Activated T-cell treated with anti-CD3 and anti-CD28 coated beads, Interleukin-2, amount 50 U/mL, for 72 hours (primary cell): Measurements from ENCODE around the gene BRCC3. TPM values are rescaled to one million over a fixed set of nuclear protein-coding genes. Genes with fewer than 3 reads are reported as not detected.
A peak's percentile ranks its signal among the peaks of the same experiment; 100 is the strongest.
"Not testable (repeated sequence)": the region's sequence is repeated elsewhere in the genome, so short reads cannot be mapped to it uniquely, and the experiment has no call there.

Experiments used
- ATAC-seq, 2 donors: fragments of 150-1000 bp; cut with Tn5 transposase; replicated peaks in 1 of 2; 2 replicates each; pipeline ENCODE4 v1.10.0; 2021; ENCODE audit warnings: moderate library complexity in 2 of 2, mild to moderate bottlenecking in 1 of 2
- DNase-seq, 2 donors: peaks; one replicate each; pipeline ENCODE4 v3.0.0; 2021 to 2022; ENCODE audit warnings: mixed read lengths in 1 of 2
- H3K27ac Mint-ChIP-seq: one replicate; pipeline ENCODE4 v1.8.0; 2022; ENCODE audit warnings: mild to moderate bottlenecking, moderate library complexity, mixed read lengths
- H3K27me3 Mint-ChIP-seq: one replicate; pipeline ENCODE4 v1.8.0; 2022; ENCODE audit warnings: low read depth, mixed read lengths
- H3K36me3 Mint-ChIP-seq, 2 donors: one replicate each; pipeline ENCODE4 v1.8.0; 2022; ENCODE audit warnings: mixed read lengths in 2 of 2, mild to moderate bottlenecking in 1 of 2; ENCODE audit not compliant: insufficient read depth in 2 of 2
- H3K4me1 Mint-ChIP-seq: one replicate; pipeline ENCODE4 v1.8.0; 2022; ENCODE audit warnings: low read depth, mixed read lengths
- H3K4me3 Mint-ChIP-seq, 2 donors: one replicate each; pipeline ENCODE4 v1.8.0; 2022; ENCODE audit warnings: mild to moderate bottlenecking in 2 of 2, mixed read lengths in 2 of 2, moderate library complexity in 2 of 2
- H3K9me3 Mint-ChIP-seq, 2 donors: one replicate each; pipeline ENCODE4 v1.8.0; 2022; ENCODE audit warnings: mixed read lengths in 2 of 2
- total RNA-seq, 2 donors: library from RNA; stranded (reverse); gene quantifications; one replicate each; pipeline ENCODE4 v1.2.3, GENCODE V29; 2022

BRCC3 gene
- total RNA-seq, 2 donors from 2014 or later, result 25.9 to 33.3 TPM

DNA sequence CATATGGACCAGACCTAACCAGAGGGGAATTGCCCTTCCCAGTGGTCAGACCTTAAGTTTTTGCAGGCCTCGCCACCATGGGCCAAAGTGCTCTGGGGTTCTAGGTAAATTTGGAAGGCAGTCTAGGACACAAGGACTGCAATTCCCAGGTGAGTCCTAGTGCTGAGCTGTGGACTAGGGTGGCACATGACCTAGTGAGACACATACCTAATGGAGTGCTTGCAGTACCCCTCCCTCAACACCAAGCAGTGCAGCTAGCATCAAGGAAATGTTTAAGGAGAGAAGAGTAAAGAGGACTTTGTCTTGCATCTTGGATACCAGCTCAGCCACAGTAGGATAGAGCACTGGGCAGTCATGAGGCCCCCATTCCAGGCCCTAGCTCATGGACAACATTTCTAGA lies 60.8 kb downstream of the BRCC3 start:
- peaks cover 0 to 6% of the 10 kb centered on the region in 2 donors for H3K9me3 Mint-ChIP-seq
- H3K27me3 Mint-ChIP-seq, result no peaks in the 10 kb centered on the region
- DNase-seq, result no peak
- H3K4me1 Mint-ChIP-seq, result no peaks in the 10 kb centered on the region
- ATAC-seq, result no peak
- peaks cover 0 to 2% of the 10 kb centered on the region in 2 donors for H3K36me3 Mint-ChIP-seq
- H3K27ac Mint-ChIP-seq, result no peak overlapping the region
- H3K4me3 Mint-ChIP-seq, result no peak overlapping the region

DNA sequence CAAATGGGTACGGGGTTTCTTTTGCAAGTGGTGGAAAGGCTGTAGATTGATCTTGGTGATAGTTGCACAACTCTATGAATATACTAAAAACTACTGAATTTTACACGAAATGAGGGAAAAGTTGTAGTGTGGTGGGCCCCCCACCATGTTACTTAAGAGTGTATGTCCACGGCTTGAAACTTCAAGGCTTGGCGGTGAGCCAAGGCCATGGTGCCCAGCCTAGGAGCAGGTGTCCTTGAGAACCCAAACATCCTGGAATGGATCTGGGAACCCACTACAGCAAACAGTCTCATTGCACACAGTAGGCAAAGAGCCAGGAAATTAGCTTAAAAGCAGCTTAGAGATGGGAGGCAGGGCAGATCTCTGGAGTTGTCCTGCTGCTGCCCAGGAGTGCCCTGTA lies 62.9 kb downstream of the BRCC3 start:
- Mint-ChIP-seq H3K27ac (no peak overlapping the region), H3K4me1 (no peaks in the 10 kb centered on the region), H3K36me3 (no peaks in the 10 kb centered on the region), H3K9me3 (peaks cover 0 to 4% of the 10 kb centered on the region in 2 donors), H3K27me3 (no peaks in the 10 kb centered on the region), H3K4me3 (no peak overlapping the region)
- no peak for ATAC-seq
- no peak for DNase-seq

DNA sequence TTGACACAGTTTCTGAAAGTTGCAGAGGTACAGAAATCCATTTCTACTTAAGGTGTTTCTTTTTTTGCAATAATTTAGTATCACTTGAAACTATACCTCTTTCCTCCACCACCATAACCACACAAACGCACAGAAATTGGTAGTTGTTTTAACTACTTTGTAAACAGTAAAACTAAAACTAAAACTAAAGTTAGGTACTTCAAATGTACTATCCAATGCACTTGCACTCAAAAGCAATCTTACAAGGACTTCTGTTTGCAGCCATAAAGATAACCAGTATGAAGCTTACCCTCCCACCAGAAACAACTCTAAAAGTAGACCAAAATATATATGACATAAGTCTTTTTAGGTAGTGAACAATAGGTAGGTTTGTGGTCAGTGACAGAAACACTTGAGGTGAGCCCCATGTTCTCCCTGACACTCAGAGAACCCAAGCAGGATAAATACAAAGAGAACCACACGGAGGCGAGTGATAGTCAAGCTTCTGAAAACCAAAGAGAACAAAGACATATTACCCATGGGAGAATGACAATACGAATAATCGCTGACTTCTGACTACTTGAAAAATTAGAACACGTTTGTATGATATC lies 72.7 kb downstream of the BRCC3 start:
- DNase-seq (no peak), ATAC-seq (peak; percentile 65 to 83)
- no peak overlapping the region for H3K27ac Mint-ChIP-seq
- no peaks in the 10 kb centered on the region for H3K36me3 Mint-ChIP-seq
- peaks cover 9% of the 10 kb centered on the region for H3K4me1 Mint-ChIP-seq
- H3K27me3 Mint-ChIP-seq, result peaks cover 6% of the 10 kb centered on the region
- H3K4me3 Mint-ChIP-seq, result peak overlapping the region in 1 of 2 donors; percentile 39
- H3K9me3 Mint-ChIP-seq, result no peaks in the 10 kb centered on the region

DNA sequence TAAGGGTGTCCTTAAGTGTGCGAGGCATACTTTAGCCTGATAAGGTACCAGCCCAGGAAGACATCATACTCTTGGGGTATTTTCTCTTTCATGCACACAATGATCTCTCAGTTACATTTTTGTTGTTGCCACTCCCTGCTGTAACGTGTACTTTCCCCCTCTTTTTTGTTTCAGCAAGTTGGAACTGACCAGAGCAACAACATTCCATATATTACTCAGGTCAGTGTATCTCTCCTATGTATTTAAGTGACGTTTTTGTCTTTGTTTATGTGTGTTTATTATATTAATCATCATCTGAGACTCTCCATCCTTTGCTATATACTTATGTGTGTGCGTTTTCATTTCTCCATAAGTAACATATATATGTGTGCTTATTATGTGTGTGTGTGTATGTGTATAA lies 73.6 kb downstream of the BRCC3 start:
- Mint-ChIP-seq H3K9me3 (no peaks in the 10 kb centered on the region), H3K4me3 (no peak overlapping the region), H3K36me3 (no peaks in the 10 kb centered on the region)

DNA sequence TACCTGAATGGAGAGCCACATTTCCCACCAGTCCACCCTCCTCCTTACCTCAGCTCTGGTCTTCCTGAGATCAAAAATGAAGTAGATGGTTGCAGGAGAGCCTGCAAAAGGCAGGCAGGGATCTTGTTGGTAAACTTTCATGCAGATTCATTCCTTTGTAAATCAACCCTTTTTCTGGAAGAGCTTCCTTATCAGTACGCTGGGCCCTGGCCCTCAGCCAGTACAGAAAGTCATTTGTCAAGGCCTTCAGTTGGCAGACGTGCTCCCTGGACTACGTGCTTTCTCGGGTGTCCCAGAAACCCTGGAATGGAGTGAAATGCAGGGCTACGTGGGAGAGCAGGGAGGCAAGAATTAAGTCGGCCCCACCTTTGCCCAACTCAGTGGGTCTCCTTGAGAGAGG lies 76.3 kb downstream of the BRCC3 start:
- H3K9me3 Mint-ChIP-seq, H3K4me3 Mint-ChIP-seq, H3K27me3 Mint-ChIP-seq, ATAC-seq, H3K4me1 Mint-ChIP-seq, DNase-seq, H3K27ac Mint-ChIP-seq, H3K36me3 Mint-ChIP-seq: not testable (repeated sequence)

More for the DNA sequence above, 73.6 kb downstream of the BRCC3 start:
- Mint-ChIP-seq H3K27ac (no peak overlapping the region), H3K4me1 (peaks cover 9% of the 10 kb centered on the region), H3K27me3 (peaks cover 6% of the 10 kb centered on the region)
- DNase-seq, result no peak
- ATAC-seq, result no peak

DNA sequence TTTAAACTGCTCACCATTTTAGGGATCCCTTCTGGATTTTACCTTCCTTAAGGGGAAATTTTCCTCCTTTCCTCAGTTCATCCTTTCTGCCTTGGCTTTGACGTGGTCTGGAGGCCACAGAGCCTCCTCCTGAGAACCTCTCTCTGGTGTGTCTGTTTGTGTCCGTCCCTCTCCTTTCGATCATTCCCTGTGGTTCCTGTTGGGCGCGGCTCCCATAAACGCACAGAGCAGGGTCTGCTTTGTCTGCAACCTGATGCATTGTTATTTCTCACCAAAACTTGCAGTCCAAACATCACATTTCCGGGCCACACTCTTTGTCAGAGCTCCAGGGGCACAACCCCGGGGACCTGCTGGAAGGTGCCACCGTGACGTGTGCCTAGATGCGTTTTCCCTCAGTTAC lies 76.9 kb downstream of the BRCC3 start:
- H3K27me3 Mint-ChIP-seq, H3K9me3 Mint-ChIP-seq, H3K4me3 Mint-ChIP-seq, H3K36me3 Mint-ChIP-seq, H3K27ac Mint-ChIP-seq, H3K4me1 Mint-ChIP-seq, ATAC-seq, DNase-seq: not testable (repeated sequence)

DNA sequence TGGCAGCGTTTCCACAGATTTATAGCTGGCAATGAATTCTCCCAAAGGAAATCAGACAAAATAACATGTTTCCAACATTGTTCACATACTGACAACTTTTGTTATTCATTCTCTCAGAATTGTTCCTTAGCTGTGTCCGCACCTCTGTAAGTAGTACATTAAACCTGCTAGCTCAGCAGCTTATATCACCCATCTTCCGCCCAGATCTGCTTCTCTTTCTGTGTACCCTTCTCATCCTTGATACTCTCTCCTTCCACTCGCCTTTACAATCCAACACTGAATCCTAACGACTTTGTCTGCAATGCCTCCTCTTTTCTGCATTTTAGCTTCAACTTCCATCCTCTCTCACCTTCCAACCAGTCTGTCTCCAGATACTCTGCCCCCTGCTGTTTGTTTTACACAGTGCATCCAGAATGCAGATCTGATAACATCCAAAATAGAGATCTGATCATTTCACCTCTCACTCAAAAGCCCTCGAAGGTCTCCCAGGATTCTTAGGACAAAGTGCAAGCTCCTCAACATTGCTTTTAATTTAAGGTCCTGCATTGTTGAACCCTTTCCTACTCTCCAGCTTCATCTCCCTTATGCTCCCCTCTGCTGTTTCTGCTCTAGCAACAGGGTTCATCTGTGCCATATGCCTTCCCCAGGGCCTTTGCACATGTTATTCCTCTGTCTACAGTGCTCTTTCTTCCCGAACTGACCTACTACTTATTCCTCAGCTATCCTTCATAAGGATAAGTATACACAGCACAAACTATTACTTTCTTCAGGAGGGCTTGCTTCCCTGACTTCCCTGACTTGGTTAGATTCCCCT lies 77.6 kb downstream of the BRCC3 start:
- H3K27me3 Mint-ChIP-seq, result peaks cover 6% of the 10 kb centered on the region
- ATAC-seq, result no peak
- H3K4me3 Mint-ChIP-seq, result no peak overlapping the region
- H3K27ac Mint-ChIP-seq, result no peak overlapping the region
- DNase-seq, result peak; percentile 42 to 54
- H3K36me3 Mint-ChIP-seq, result peaks cover 1 to 2% of the 10 kb centered on the region in 2 donors
- H3K4me1 Mint-ChIP-seq, result peaks cover 7% of the 10 kb centered on the region
- peaks cover 1 to 7% of the 10 kb centered on the region in 2 donors for H3K9me3 Mint-ChIP-seq

DNA sequence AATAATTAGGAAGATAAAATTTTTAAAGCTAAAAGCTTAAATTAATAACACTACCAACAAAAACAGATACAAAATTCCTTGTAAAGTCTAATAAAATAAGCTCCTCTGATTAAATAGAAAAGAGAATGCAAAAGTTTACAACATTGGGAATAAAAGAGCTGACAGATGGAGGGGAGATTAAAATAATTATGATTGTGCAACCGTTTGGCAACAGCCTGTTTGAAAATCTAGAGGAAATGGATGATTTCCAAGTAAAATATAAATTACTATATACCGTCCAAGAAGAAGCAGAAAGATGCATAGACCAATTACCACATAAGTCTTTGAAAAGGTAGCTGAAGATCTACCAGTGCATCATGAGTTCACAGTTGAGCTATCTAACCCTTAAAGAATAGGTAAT lies 98.6 kb downstream of the BRCC3 start:
- H3K36me3 Mint-ChIP-seq, result no peaks in the 10 kb centered on the region
- H3K4me1 Mint-ChIP-seq, result no peaks in the 10 kb centered on the region
- H3K27ac Mint-ChIP-seq, result no peak overlapping the region
- no peaks in the 10 kb centered on the region for H3K27me3 Mint-ChIP-seq
- DNase-seq, result no peak
- no peak overlapping the region for H3K4me3 Mint-ChIP-seq
- no peaks in the 10 kb centered on the region for H3K9me3 Mint-ChIP-seq
- no peak for ATAC-seq

Other genes with a start within 250 kb of the BRCC3 start
- gene SMIM9, start 236.8 kb upstream of the BRCC3 start, total RNA-seq, result not detected
- gene F8A1, start 185.2 kb upstream of the BRCC3 start, total RNA-seq, result 10 to 100 TPM; 50.6 to 63.7 TPM
- 10 to 100 TPM; 15.0 to 19.5 TPM for gene F8, start 48.8 kb upstream of the BRCC3 start, total RNA-seq
- gene FUNDC2, start 44.7 kb upstream of the BRCC3 start, total RNA-seq, result 10 to 100 TPM; 34.6 to 42.8 TPM
- gene CMC4, start 372 bp upstream of the BRCC3 start, total RNA-seq, result 10 to 100 TPM in 1 of 2 donors, 1 to 10 TPM in 1; 9.4 to 15.0 TPM
- 10 to 100 TPM; 18.5 to 33.1 TPM for gene MTCP1, start 372 bp upstream of the BRCC3 start, total RNA-seq
- 10 to 100 TPM; 61.6 to 66.3 TPM for gene VBP1, start 145.0 kb downstream of the BRCC3 start, total RNA-seq
- 10 to 100 TPM; 36.4 to 39.2 TPM for gene RAB39B, start 193.0 kb downstream of the BRCC3 start, total RNA-seq